Ishikawa (cell line): Measurements from ENCODE around the gene MYO5B.

ENCODE experiments used
- CEBPB ChIP-seq: IDR thresholded peaks from 2 replicates; pipeline ENCODE4 v1.6.1; 2012
- CREB1 ChIP-seq: IDR thresholded peaks from 2 replicates; pipeline ENCODE4 v1.6.1; 2012; ENCODE audit warnings: low read depth
- EGR1 ChIP-seq: IDR thresholded peaks from 2 replicates; pipeline ENCODE4 v1.6.1; 2012
- EP300 ChIP-seq: IDR thresholded peaks from 2 replicates; pipeline ENCODE4 v1.6.1; 2012; ENCODE audit warnings: borderline replicate concordance
- FOXM1 ChIP-seq: IDR thresholded peaks from 2 replicates; pipeline ENCODE4 v1.6.1; 2012; ENCODE audit warnings: low read depth, borderline replicate concordance
- MAX ChIP-seq: IDR thresholded peaks from 2 replicates; pipeline ENCODE4 v1.6.1; 2012
- NFIC ChIP-seq: IDR thresholded peaks from 2 replicates; pipeline ENCODE4 v1.6.1; 2012
- RAD21 ChIP-seq: IDR thresholded peaks from 2 replicates; pipeline ENCODE4 v1.6.1; 2012; ENCODE audit warnings: low read depth
- TAF1 ChIP-seq: IDR thresholded peaks from 2 replicates; pipeline ENCODE4 v1.6.1; 2012; ENCODE audit warnings: low read depth, mild to moderate bottlenecking
- TCF12 ChIP-seq: IDR thresholded peaks from 2 replicates; pipeline ENCODE4 v1.6.1; 2012; ENCODE audit warnings: low read depth
- TEAD4 ChIP-seq: IDR thresholded peaks from 2 replicates; pipeline ENCODE4 v1.6.1; 2012
- YY1 ChIP-seq: IDR thresholded peaks from 2 replicates; pipeline ENCODE4 v1.6.1; 2012; ENCODE audit warnings: low read depth
- ZBTB7A ChIP-seq: IDR thresholded peaks from 2 replicates; pipeline ENCODE4 v1.6.1; 2012; ENCODE audit warnings: low read depth
- TF ChIP-seq, protein P1 (sequence below): IDR thresholded peaks from 2 replicates; pipeline ENCODE4 v1.6.1; 2012
- TF ChIP-seq, protein P2 (sequence below): IDR thresholded peaks from 2 replicates; pipeline ENCODE4 v1.6.1; 2012; ENCODE audit warnings: low read depth, mild to moderate bottlenecking

MYO5B gene

GRCh38 chr18:50159654-50160046, 35.3 kb downstream of the MYO5B start:
- no peak for TF ChIP-seq TCF12
- TF ChIP-seq TEAD4: no peak
- TF ChIP-seq MAX: no peak
- TF ChIP-seq TAF1: no peak
- no peak for TF ChIP-seq CREB1
- TF ChIP-seq CEBPB: no peak
- no peak for TF ChIP-seq ZBTB7A
- no peak for TF ChIP-seq RAD21
- TF ChIP-seq FOXM1: no peak
- TF ChIP-seq, protein P1, sequence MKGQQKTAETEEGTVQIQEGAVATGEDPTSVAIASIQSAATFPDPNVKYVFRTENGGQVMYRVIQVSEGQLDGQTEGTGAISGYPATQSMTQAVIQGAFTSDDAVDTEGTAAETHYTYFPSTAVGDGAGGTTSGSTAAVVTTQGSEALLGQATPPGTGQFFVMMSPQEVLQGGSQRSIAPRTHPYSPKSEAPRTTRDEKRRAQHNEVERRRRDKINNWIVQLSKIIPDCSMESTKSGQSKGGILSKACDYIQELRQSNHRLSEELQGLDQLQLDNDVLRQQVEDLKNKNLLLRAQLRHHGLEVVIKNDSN: no peak
- TF ChIP-seq EP300: no peak
- TF ChIP-seq, protein P2, sequence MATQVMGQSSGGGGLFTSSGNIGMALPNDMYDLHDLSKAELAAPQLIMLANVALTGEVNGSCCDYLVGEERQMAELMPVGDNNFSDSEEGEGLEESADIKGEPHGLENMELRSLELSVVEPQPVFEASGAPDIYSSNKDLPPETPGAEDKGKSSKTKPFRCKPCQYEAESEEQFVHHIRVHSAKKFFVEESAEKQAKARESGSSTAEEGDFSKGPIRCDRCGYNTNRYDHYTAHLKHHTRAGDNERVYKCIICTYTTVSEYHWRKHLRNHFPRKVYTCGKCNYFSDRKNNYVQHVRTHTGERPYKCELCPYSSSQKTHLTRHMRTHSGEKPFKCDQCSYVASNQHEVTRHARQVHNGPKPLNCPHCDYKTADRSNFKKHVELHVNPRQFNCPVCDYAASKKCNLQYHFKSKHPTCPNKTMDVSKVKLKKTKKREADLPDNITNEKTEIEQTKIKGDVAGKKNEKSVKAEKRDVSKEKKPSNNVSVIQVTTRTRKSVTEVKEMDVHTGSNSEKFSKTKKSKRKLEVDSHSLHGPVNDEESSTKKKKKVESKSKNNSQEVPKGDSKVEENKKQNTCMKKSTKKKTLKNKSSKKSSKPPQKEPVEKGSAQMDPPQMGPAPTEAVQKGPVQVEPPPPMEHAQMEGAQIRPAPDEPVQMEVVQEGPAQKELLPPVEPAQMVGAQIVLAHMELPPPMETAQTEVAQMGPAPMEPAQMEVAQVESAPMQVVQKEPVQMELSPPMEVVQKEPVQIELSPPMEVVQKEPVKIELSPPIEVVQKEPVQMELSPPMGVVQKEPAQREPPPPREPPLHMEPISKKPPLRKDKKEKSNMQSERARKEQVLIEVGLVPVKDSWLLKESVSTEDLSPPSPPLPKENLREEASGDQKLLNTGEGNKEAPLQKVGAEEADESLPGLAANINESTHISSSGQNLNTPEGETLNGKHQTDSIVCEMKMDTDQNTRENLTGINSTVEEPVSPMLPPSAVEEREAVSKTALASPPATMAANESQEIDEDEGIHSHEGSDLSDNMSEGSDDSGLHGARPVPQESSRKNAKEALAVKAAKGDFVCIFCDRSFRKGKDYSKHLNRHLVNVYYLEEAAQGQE: no peak
- no peak for TF ChIP-seq NFIC
- no peak for TF ChIP-seq EGR1
- no peak for TF ChIP-seq YY1

DNA sequence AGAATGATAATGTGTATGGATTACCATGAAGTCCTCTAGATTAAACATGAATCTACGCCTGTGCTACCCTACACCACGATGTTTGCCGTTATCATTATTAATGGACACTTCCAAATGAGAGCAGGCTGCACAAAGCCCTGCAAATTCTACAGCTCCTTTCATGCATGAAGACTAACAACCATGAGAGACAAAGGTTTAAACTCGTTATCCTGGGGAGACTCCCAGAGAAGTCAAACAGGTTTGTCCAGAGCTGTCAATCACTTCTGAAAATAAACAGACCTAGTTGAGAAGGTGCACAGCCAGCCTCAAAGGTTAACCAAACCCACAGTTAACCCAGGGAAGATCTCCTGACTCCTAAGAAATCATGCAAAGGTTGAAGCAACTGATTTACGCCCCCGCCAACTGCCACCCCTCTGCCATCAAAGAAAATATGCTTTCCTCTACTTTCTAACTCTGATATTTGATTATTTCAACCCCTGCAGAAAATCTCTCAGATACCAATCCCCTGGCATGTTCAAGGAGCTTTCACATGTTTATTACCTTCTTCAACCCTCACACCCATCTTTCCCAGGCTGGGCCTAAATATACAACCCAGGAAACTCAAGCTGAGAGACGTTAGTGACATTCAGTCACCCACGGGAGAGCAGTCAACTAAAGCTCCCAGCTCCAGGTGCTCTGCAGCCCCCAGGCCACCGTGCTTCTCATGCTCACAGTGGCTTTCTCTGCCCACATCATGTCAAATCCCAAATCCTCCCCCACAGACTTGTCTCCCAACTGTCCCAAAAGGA, 35.9 kb downstream of the MYO5B start:
- no peak for TF ChIP-seq CREB1
- peak; percentile 52; the same call in 1 of the 2 replicates for TF ChIP-seq YY1
- peak; percentile 81 for TF ChIP-seq TCF12
- TF ChIP-seq, protein P1: no peak
- TF ChIP-seq NFIC: peak; percentile 50
- TF ChIP-seq ZBTB7A: no peak
- TF ChIP-seq CEBPB: 0 out of 2 replicates have a peak, but pooled peaks have one; percentile 10
- TF ChIP-seq TEAD4: peak; percentile 65
- peak; percentile 87 for TF ChIP-seq FOXM1
- no peak for TF ChIP-seq TAF1
- TF ChIP-seq EP300: peak; percentile 75; the same call in 1 of the 2 replicates
- peak; percentile 15; the same call in 1 of the 2 replicates for TF ChIP-seq RAD21
- TF ChIP-seq, protein P2: no peak
- TF ChIP-seq MAX: 0 out of 2 replicates have a peak, but pooled peaks have one; percentile 20
- no peak for TF ChIP-seq EGR1

DNA sequence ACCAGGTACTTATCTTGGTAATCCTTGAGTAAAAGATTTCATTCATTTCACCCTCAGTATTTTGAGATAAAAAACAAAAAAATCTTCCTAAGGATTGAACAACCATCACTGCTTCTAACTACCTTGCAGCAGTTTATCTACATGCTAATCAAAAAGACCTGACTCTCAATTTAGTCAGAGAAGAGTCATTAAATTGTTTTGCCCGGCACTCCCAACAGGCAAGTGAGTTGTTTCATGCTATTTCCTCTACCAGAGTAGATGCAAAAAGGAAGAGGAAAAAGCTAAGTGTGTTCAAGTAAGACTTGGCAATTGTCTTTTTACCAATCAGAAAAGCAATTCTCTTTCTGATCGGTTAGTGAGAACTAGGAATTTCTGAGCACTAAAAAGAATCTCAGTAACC, 39.5 kb downstream of the MYO5B start:
- TF ChIP-seq CREB1 (no peak), YY1 (no peak), NFIC (no peak), ZBTB7A (no peak), FOXM1 (no peak), RAD21 (no peak), CEBPB (no peak), EGR1 (no peak), TEAD4 (no peak), TAF1 (no peak), MAX (no peak)
- TF ChIP-seq, protein P2: no peak
- TF ChIP-seq, protein P1: no peak
